AG08395 (cell line): ENCODE measurements around the gene PPP1R9B.

Experiments
- DNase-seq: peaks from one replicate; pipeline ENCODE4 v3.0.0; 2012; ENCODE audit warnings: mixed read lengths, low spot score

Gene PPP1R9B

GRCh38 chr17:50122945-50123344 lies 27.5 kb downstream of the PPP1R9B start:
- DNase-seq = no peak

GRCh38 chr17:50120475-50121253 lies 29.8 kb downstream of the PPP1R9B start:
- DNase-seq = no peak

GRCh38 chr17:50118828-50119218 lies 31.7 kb downstream of the PPP1R9B start:
- no peak for DNase-seq

- DNase-seq = no peak
Measured at GRCh38 chr17:50118076-50118827, 32.2 kb downstream of the PPP1R9B start.

GRCh38 chr17:50117202-50118051 lies 33.0 kb downstream of the PPP1R9B start:
- DNase-seq = peak; percentile 50

- DNase-seq = no peak
Measured at GRCh38 chr17:50115756-50116155, 34.7 kb downstream of the PPP1R9B start.

GRCh38 chr17:50114849-50115357 lies 35.6 kb downstream of the PPP1R9B start:
- peak; percentile 61 for DNase-seq

- DNase-seq = no peak
Measured at GRCh38 chr17:50114401-50114800, 36.1 kb downstream of the PPP1R9B start.

- no peak for DNase-seq
Measured at GRCh38 chr17:50113624-50114320, 36.7 kb downstream of the PPP1R9B start.

- DNase-seq = no peak
Measured at GRCh38 chr17:50112694-50113093, 37.8 kb downstream of the PPP1R9B start.

- no peak for DNase-seq
Measured at GRCh38 chr17:50111673-50112655, 38.5 kb downstream of the PPP1R9B start.

GRCh38 chr17:50110591-50111349 lies 39.7 kb downstream of the PPP1R9B start:
- DNase-seq = no peak

- no peak for DNase-seq
Measured at GRCh38 chr17:50109785-50110184, 40.7 kb downstream of the PPP1R9B start.

GRCh38 chr17:50109207-50109606 lies 41.3 kb downstream of the PPP1R9B start:
- DNase-seq = no peak

- DNase-seq = no peak
Measured at GRCh38 chr17:50108556-50108955, 41.9 kb downstream of the PPP1R9B start.

- peak; percentile 68 for DNase-seq
Measured at GRCh38 chr17:50107790-50108414, 42.6 kb downstream of the PPP1R9B start.

- no peak for DNase-seq
Measured at GRCh38 chr17:50106393-50107131, 43.9 kb downstream of the PPP1R9B start.

GRCh38 chr17:50105811-50106210 lies 44.7 kb downstream of the PPP1R9B start:
- no peak for DNase-seq
